ENCODE results near the gene SPCS3. TPM values are rescaled to one million over a fixed set of nuclear protein-coding genes. Genes with fewer than 3 reads are reported as not detected.

The SPCS3 gene
- total RNA-seq, 1 donor from 2014 or later, result 110 TPM

- no peak overlapping the region for H3K4me3 Mint-ChIP-seq
- no peaks in the 10 kb centered on the region for H3K36me3 Mint-ChIP-seq (ENCODE audit: low read depth)
- no peaks in the 10 kb centered on the region for H3K9me3 Mint-ChIP-seq
- H3K27ac Mint-ChIP-seq, result no peak overlapping the region
- H3K27me3 Mint-ChIP-seq, result peaks cover 17% of the 10 kb centered on the region
- DNase-seq (no peak), ATAC-seq (ENCODE audit: low read depth) (no peak)
- intact Hi-C loops (cut with micrococcal nuclease), result no loop called here
- ChIA-PET CTCF (no interaction called here), POLR2A (no interaction called here)
- TF ChIP-seq, protein P1, sequence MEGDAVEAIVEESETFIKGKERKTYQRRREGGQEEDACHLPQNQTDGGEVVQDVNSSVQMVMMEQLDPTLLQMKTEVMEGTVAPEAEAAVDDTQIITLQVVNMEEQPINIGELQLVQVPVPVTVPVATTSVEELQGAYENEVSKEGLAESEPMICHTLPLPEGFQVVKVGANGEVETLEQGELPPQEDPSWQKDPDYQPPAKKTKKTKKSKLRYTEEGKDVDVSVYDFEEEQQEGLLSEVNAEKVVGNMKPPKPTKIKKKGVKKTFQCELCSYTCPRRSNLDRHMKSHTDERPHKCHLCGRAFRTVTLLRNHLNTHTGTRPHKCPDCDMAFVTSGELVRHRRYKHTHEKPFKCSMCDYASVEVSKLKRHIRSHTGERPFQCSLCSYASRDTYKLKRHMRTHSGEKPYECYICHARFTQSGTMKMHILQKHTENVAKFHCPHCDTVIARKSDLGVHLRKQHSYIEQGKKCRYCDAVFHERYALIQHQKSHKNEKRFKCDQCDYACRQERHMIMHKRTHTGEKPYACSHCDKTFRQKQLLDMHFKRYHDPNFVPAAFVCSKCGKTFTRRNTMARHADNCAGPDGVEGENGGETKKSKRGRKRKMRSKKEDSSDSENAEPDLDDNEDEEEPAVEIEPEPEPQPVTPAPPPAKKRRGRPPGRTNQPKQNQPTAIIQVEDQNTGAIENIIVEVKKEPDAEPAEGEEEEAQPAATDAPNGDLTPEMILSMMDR (IDR thresholded peaks at IDR 0.05), result no peak
- no peaks in the 10 kb centered on the region for H3K4me1 Mint-ChIP-seq
Measured at GRCh38 chr4:176302283-176303275, 17.2 kb upstream of the SPCS3 start.

- Mint-ChIP-seq H3K36me3 (ENCODE audit: low read depth) (no peaks in the 10 kb centered on the region), H3K27me3 (peaks cover 17% of the 10 kb centered on the region), H3K4me1 (peaks cover 3% of the 10 kb centered on the region), H3K9me3 (no peaks in the 10 kb centered on the region), H3K4me3 (no peak overlapping the region), H3K27ac (no peak overlapping the region)
- no peak for DNase-seq
- POLR2A ChIA-PET, result no interaction called here
- intact Hi-C loops (cut with micrococcal nuclease), result no loop called here
- no peak for ATAC-seq (ENCODE audit: low read depth)
- TF ChIP-seq, protein P1 (IDR thresholded peaks at IDR 0.05), result no peak
- CTCF ChIA-PET, result interaction anchor here (0.6 kb wide), 1 partner anchor 836 kb away, joined by 3 read pairs; no protein-coding TSS in a partner anchor
Measured at GRCh38 chr4:176303938-176304337, 15.8 kb upstream of the SPCS3 start.

- ATAC-seq (ENCODE audit: low read depth), result no peak
- Mint-ChIP-seq H3K27me3 (peaks cover 15% of the 10 kb centered on the region), H3K9me3 (no peaks in the 10 kb centered on the region), H3K4me1 (peaks cover 7% of the 10 kb centered on the region), H3K36me3 (ENCODE audit: low read depth) (no peaks in the 10 kb centered on the region), H3K27ac (no peak overlapping the region), H3K4me3 (no peak overlapping the region)
- intact Hi-C loops (cut with micrococcal nuclease), result no loop called here
- CTCF ChIA-PET, result no interaction called here
- DNase-seq, result no peak
- TF ChIP-seq, protein P1 (IDR thresholded peaks at IDR 0.05), result no peak
- POLR2A ChIA-PET, result no interaction called here
Measured at GRCh38 chr4:176306837-176307665, 12.7 kb upstream of the SPCS3 start.

DNA sequence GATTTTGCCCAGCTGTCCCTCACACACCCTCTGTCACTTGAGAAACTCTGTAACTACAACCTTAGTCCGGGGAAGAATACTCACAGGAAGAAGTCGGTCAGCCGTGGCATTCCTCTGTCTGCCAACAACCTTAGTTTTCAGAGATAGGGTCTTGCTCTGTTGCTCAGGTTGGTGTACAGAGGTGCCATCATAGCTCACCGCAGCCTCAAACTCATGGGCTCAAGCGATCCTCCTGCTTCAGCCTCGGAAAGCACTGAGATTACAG lies 12.2 kb upstream of the SPCS3 start:
- ChIA-PET CTCF (no interaction called here), POLR2A (no interaction called here)
- Mint-ChIP-seq H3K4me1 (peaks cover 7% of the 10 kb centered on the region), H3K4me3 (no peak overlapping the region), H3K36me3 (ENCODE audit: low read depth) (no peaks in the 10 kb centered on the region), H3K27me3 (peaks cover 15% of the 10 kb centered on the region), H3K9me3 (no peaks in the 10 kb centered on the region), H3K27ac (no peak overlapping the region)
- DNase-seq (no peak), ATAC-seq (ENCODE audit: low read depth) (no peak)
- intact Hi-C loops (cut with micrococcal nuclease), result no loop called here
- TF ChIP-seq, protein P1 (IDR thresholded peaks at IDR 0.05), result no peak

DNA sequence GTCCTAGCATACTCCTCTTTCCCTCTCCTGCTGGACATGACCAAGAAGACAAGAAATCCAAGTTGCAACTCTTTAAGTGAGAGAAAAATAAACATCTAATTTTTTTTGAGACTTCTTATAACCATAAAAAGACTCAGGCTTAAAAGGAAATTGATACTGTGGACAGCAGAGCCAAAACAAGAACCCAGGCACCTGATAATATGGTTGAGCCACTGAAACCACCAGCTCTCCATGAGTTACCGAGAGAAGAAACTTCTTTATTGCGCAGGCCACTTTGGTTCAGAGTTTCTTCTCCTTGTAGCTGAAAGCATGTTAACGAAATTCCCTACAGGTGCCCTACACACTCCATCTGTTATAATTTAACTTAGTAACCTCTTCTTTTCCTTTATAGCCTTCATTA lies 11.3 kb upstream of the SPCS3 start:
- no peak for DNase-seq
- H3K4me1 Mint-ChIP-seq, result peaks cover 7% of the 10 kb centered on the region
- ChIA-PET POLR2A (interaction anchor here (0.6 kb wide), 1 partner anchor 329 kb away, joined by 3 read pairs; no protein-coding TSS in a partner anchor), CTCF (no interaction called here)
- no peaks in the 10 kb centered on the region for H3K9me3 Mint-ChIP-seq
- H3K36me3 Mint-ChIP-seq (ENCODE audit: low read depth), result no peaks in the 10 kb centered on the region
- peaks cover 10% of the 10 kb centered on the region for H3K27me3 Mint-ChIP-seq
- intact Hi-C loops (cut with micrococcal nuclease), result no loop called here
- ATAC-seq (ENCODE audit: low read depth), result no peak
- H3K4me3 Mint-ChIP-seq, result no peak overlapping the region
- TF ChIP-seq, protein P1 (IDR thresholded peaks at IDR 0.05), result no peak
- no peak overlapping the region for H3K27ac Mint-ChIP-seq
